ENCODE results near the gene ATAD3C. TPM values are rescaled to one million over a fixed set of nuclear protein-coding genes. Genes with fewer than 3 reads are reported as not detected.
A peak's percentile ranks its signal among the peaks of the same experiment; 100 is the strongest.

Gene ATAD3C
- total RNA-seq, 1 donor from 2014 or later: 2.8 TPM

DNA sequence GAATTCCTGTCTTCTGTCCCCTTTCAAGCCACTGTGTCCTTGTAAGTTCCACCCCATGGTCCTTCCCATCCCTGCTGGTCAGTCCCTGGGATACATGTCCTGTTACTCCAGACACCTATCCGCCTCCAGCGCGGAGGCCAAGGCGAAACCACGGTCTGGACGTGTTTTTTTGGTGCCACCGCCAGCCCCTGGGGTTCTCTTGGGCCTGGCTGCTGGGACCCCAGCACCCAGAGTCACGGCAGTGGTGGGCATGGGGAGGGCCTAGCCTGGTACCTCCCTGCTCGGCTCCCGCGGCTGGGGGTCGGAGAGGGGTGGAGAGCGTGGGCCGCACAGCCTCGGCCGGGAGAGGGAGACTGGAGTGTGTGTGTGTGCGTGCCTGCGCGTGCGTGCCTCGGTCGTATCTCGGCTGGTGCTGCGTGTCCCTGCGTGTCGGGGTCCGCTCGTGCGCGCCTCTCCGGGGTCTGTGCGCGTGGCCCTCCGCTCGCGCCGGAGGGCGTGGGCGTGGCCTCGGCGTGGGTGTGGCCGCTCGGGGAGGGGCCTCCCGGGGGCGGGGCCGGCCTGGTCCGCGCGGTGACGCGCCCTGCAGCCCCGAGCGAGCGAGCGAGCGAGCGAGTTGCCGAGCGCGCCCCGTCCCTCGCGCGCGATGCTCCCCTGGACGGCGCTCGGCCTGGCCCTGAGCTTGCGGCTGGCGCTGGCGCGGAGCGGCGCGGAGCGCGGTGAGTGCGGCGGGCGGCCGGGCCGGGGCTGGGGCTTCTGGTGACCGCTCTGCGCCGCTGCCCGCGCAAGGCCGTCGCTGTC is 14.2 kb upstream of the ATAD3C start, which contains the start of gene VWA1:
Gene VWA1 (plus strand): TSS at position 585 of the 798 bp plus-strand sequence. CDS start 59 bp downstream, at position 644.
- TF ChIP-seq, protein P1, sequence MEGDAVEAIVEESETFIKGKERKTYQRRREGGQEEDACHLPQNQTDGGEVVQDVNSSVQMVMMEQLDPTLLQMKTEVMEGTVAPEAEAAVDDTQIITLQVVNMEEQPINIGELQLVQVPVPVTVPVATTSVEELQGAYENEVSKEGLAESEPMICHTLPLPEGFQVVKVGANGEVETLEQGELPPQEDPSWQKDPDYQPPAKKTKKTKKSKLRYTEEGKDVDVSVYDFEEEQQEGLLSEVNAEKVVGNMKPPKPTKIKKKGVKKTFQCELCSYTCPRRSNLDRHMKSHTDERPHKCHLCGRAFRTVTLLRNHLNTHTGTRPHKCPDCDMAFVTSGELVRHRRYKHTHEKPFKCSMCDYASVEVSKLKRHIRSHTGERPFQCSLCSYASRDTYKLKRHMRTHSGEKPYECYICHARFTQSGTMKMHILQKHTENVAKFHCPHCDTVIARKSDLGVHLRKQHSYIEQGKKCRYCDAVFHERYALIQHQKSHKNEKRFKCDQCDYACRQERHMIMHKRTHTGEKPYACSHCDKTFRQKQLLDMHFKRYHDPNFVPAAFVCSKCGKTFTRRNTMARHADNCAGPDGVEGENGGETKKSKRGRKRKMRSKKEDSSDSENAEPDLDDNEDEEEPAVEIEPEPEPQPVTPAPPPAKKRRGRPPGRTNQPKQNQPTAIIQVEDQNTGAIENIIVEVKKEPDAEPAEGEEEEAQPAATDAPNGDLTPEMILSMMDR (IDR thresholded peaks at IDR 0.05; ENCODE audit: borderline replicate concordance): no peak
- DNase-seq: peak; percentile 79
- H3K9me3 ChIP-seq (replicated peaks): no peaks in the 10 kb centered on the region
- intact Hi-C loops (cut with micrococcal nuclease): no loop called here
- peaks cover 39% of the 10 kb centered on the region for H3K27me3 ChIP-seq (ENCODE audit: low read depth)
- no peaks in the 10 kb centered on the region for H3K36me3 ChIP-seq
- H3K4me3 ChIP-seq: peak within 1 kb of the TSS; percentile 71
- H3K27ac ChIP-seq (replicated peaks): peak within 1 kb of the TSS; percentile 97
- H3K4me1 ChIP-seq: peaks cover 75% of the 10 kb centered on the region

DNA sequence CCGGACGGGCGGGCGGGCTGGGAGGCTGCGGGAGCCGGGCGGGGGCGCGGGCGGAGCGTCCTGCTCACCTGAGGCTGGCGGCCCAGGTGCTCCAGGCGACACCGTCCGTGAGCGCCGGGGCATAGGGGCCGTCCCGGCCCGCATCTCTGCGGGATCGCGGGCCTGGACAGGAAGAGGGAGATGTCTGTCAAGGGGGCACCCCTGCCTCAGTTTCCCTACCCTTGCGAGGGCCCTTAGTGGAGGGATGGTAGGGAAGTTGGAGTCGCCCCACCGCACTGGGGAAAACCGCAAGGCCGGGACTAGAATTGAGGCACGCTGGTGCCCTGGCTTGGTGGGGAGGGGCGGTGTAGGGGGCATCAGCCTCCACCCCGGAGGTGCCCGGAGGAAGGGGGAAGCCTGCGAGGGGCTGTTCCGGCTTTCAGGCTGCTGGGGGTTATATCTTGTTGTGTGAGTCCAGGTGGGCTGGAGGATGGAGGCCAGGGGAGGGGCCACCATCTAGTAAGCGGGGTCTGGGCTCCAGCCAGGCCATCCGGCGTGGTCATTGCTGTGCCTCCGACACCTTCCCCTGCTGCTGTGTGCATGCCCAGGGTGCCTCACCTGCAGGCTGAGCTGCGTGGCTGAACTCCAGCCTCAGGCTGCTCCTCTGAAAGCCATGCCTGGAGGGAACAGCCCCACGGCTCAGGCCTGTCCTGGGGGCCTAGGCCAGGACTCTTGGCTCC is 13.4 kb upstream of the ATAD3C start:
- peaks cover 39% of the 10 kb centered on the region for H3K27me3 ChIP-seq (ENCODE audit: low read depth)
- H3K36me3 ChIP-seq: no peaks in the 10 kb centered on the region
- TF ChIP-seq, protein P1 (IDR thresholded peaks at IDR 0.05; ENCODE audit: borderline replicate concordance): no peak
- peaks cover 75% of the 10 kb centered on the region for H3K4me1 ChIP-seq
- intact Hi-C loops (cut with micrococcal nuclease): no loop called here
- H3K27ac ChIP-seq (replicated peaks): peak overlapping the region; percentile 97
- DNase-seq: no peak
- H3K9me3 ChIP-seq (replicated peaks): no peaks in the 10 kb centered on the region
- H3K4me3 ChIP-seq: peak overlapping the region; percentile 71

- Histone ChIP-seq H3K4me1 (peaks cover 75% of the 10 kb centered on the region), H3K36me3 (no peaks in the 10 kb centered on the region), H3K27me3 (ENCODE audit: low read depth) (peaks cover 39% of the 10 kb centered on the region), H3K27ac (replicated peaks) (peak overlapping the region; percentile 97), H3K4me3 (peak overlapping the region; percentile 71), H3K9me3 (replicated peaks) (no peaks in the 10 kb centered on the region)
- intact Hi-C loops (cut with micrococcal nuclease): no loop called here
- TF ChIP-seq, protein P1 (IDR thresholded peaks at IDR 0.05; ENCODE audit: borderline replicate concordance): no peak
- DNase-seq: no peak
Measured at GRCh38 chr1:1436630-1437032, 12.9 kb upstream of the ATAD3C start.

GRCh38 chr1:1437033-1437903 is 12.2 kb upstream of the ATAD3C start:
- Histone ChIP-seq H3K4me1 (peaks cover 69% of the 10 kb centered on the region), H3K27ac (replicated peaks) (no peak overlapping the region), H3K27me3 (ENCODE audit: low read depth) (peaks cover 36% of the 10 kb centered on the region), H3K4me3 (peak overlapping the region; percentile 71), H3K36me3 (no peaks in the 10 kb centered on the region), H3K9me3 (replicated peaks) (no peaks in the 10 kb centered on the region)
- no peak for DNase-seq
- intact Hi-C loops (cut with micrococcal nuclease): no loop called here
- TF ChIP-seq, protein P1 (IDR thresholded peaks at IDR 0.05; ENCODE audit: borderline replicate concordance): no peak

DNA sequence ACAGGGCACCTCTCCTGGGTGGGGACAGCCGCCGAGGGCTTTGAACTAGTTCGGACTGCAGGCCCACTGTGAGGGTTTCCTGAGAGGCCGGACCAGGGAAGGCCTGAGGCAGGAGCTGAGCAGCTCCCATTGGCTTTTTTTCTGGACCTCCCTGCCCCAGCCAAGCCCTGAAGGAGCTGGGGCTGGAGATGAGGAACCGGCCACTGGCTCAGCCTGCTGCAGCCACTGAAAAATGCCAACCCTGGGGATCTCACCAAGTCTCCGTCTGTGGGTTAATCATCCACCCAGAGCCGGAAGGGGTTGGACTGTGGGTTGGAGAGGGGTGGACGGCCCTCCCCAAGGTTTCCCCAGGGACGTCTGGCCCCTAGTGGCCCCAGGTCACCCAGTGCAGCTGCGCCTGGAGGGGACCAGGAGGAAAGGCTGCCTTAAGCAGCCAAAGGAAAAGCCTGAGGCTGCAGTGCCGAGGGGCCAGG is 11.5 kb upstream of the ATAD3C start:
- Histone ChIP-seq H3K27me3 (ENCODE audit: low read depth) (peaks cover 29% of the 10 kb centered on the region), H3K9me3 (replicated peaks) (no peaks in the 10 kb centered on the region), H3K36me3 (no peaks in the 10 kb centered on the region), H3K27ac (replicated peaks) (no peak overlapping the region), H3K4me3 (no peak overlapping the region), H3K4me1 (peaks cover 62% of the 10 kb centered on the region)
- DNase-seq: no peak
- TF ChIP-seq, protein P1 (IDR thresholded peaks at IDR 0.05; ENCODE audit: borderline replicate concordance): no peak
- intact Hi-C loops (cut with micrococcal nuclease): no loop called here
